Activated CD4-positive, alpha-beta T cell treated with anti-CD3 and anti-CD28 coated beads, Interleukin-2, amount 10 ng/mL, durations not matched to agents 24 days and 14 days (primary cell): ENCODE results near the gene PSME3IP1. TPM values are rescaled to one million over a fixed set of nuclear protein-coding genes. Genes with fewer than 3 reads are reported as not detected.
A peak's percentile ranks its signal among the peaks of the same experiment; 100 is the strongest.

ENCODE experiments used
- DNase-seq: peaks from one replicate; pipeline ENCODE4 v3.0.0; 2022
- H3K27ac Mint-ChIP-seq: one replicate; pipeline ENCODE4 v1.8.0; 2022; ENCODE audit warnings: mild to moderate bottlenecking, mixed read lengths
- H3K27me3 Mint-ChIP-seq: one replicate; pipeline ENCODE4 v1.8.0; 2022; ENCODE audit warnings: mixed read lengths
- H3K36me3 Mint-ChIP-seq: one replicate; pipeline ENCODE4 v1.8.0; 2022; ENCODE audit warnings: low read depth, mild to moderate bottlenecking, mixed read lengths
- H3K4me1 Mint-ChIP-seq: one replicate; pipeline ENCODE4 v1.8.0; 2021; ENCODE audit warnings: mixed read lengths
- H3K4me3 Mint-ChIP-seq: one replicate; pipeline ENCODE4 v1.8.0; 2022; ENCODE audit warnings: mild to moderate bottlenecking, moderate library complexity, mixed read lengths
- H3K9me3 Mint-ChIP-seq: one replicate; pipeline ENCODE4 v1.8.0; 2021; ENCODE audit warnings: mixed read lengths
- intact Hi-C: fragments of 100-400 bp; cut with micrococcal nuclease; formaldehyde crosslinking; loops from one replicate; pipeline ENCODE4 v1.15.1; 2023
- total RNA-seq: library from RNA; stranded (reverse); gene quantifications from 2 replicates; pipeline ENCODE4 v1.2.3, GENCODE V29; 2022

The PSME3IP1 gene
- total RNA-seq, 1 donor from 2014 or later = 130 TPM

GRCh38 chr16:57140931-57141668 lies 44.7 kb downstream of the PSME3IP1 start:
- Mint-ChIP-seq H3K36me3 (peaks cover 3% of the 10 kb centered on the region), H3K4me3 (no peak overlapping the region), H3K27ac (peak overlapping the region; percentile 92), H3K4me1 (peaks cover 24% of the 10 kb centered on the region), H3K9me3 (no peaks in the 10 kb centered on the region), H3K27me3 (no peaks in the 10 kb centered on the region)
- intact Hi-C loops = no loop called here
- DNase-seq = no peak

- Mint-ChIP-seq H3K27ac (no peak overlapping the region), H3K4me1 (peaks cover 47% of the 10 kb centered on the region), H3K36me3 (peaks cover 3% of the 10 kb centered on the region), H3K4me3 (no peak overlapping the region), H3K9me3 (no peaks in the 10 kb centered on the region), H3K27me3 (no peaks in the 10 kb centered on the region)
- intact Hi-C loops = no loop called here
- DNase-seq = no peak
These were observed 47.4 kb downstream of the PSME3IP1 start for GRCh38 chr16:57138281-57138935.

GRCh38 chr16:57137566-57138273 lies 48.1 kb downstream of the PSME3IP1 start:
- Mint-ChIP-seq H3K4me1 (peaks cover 46% of the 10 kb centered on the region), H3K27me3 (no peaks in the 10 kb centered on the region), H3K27ac (no peak overlapping the region), H3K9me3 (no peaks in the 10 kb centered on the region), H3K4me3 (no peak overlapping the region), H3K36me3 (peaks cover 3% of the 10 kb centered on the region)
- intact Hi-C loops = no loop called here
- DNase-seq = no peak

- DNase-seq = no peak
- intact Hi-C loops = no loop called here
- Mint-ChIP-seq H3K27ac (no peak overlapping the region), H3K4me1 (peaks cover 43% of the 10 kb centered on the region), H3K36me3 (peaks cover 1% of the 10 kb centered on the region), H3K27me3 (no peaks in the 10 kb centered on the region), H3K4me3 (no peak overlapping the region), H3K9me3 (no peaks in the 10 kb centered on the region)
These were observed 48.8 kb downstream of the PSME3IP1 start for GRCh38 chr16:57137043-57137442.

- intact Hi-C loops = no loop called here
- Mint-ChIP-seq H3K36me3 (no peaks in the 10 kb centered on the region), H3K4me1 (peaks cover 42% of the 10 kb centered on the region), H3K4me3 (peak overlapping the region; percentile 75), H3K27me3 (no peaks in the 10 kb centered on the region), H3K27ac (peak overlapping the region; percentile 87), H3K9me3 (no peaks in the 10 kb centered on the region)
- DNase-seq = peak; percentile 78
These were observed 50.9 kb downstream of the PSME3IP1 start for GRCh38 chr16:57134982-57135381.

GRCh38 chr16:57133886-57134285 lies 52.0 kb downstream of the PSME3IP1 start:
- no peaks in the 10 kb centered on the region for H3K27me3 Mint-ChIP-seq
- H3K27ac Mint-ChIP-seq = peak overlapping the region; percentile 87
- H3K4me3 Mint-ChIP-seq = no peak overlapping the region
- intact Hi-C loops = no loop called here
- H3K36me3 Mint-ChIP-seq = no peaks in the 10 kb centered on the region
- H3K4me1 Mint-ChIP-seq = peaks cover 47% of the 10 kb centered on the region
- no peak for DNase-seq
- H3K9me3 Mint-ChIP-seq = no peaks in the 10 kb centered on the region

- intact Hi-C loops = no loop called here
- no peak overlapping the region for H3K4me3 Mint-ChIP-seq
- DNase-seq = no peak
- no peak overlapping the region for H3K27ac Mint-ChIP-seq
- peaks cover 52% of the 10 kb centered on the region for H3K4me1 Mint-ChIP-seq
- no peaks in the 10 kb centered on the region for H3K9me3 Mint-ChIP-seq
- H3K27me3 Mint-ChIP-seq = no peaks in the 10 kb centered on the region
- H3K36me3 Mint-ChIP-seq = no peaks in the 10 kb centered on the region
These were observed 52.8 kb downstream of the PSME3IP1 start for GRCh38 chr16:57133031-57133430.

- intact Hi-C loops = no loop called here
- H3K36me3 Mint-ChIP-seq = no peaks in the 10 kb centered on the region
- peaks cover 57% of the 10 kb centered on the region for H3K4me1 Mint-ChIP-seq
- H3K4me3 Mint-ChIP-seq = no peak overlapping the region
- no peaks in the 10 kb centered on the region for H3K9me3 Mint-ChIP-seq
- no peaks in the 10 kb centered on the region for H3K27me3 Mint-ChIP-seq
- peak overlapping the region; percentile 53 for H3K27ac Mint-ChIP-seq
- no peak for DNase-seq
These were observed 53.4 kb downstream of the PSME3IP1 start for GRCh38 chr16:57132470-57132869.

GRCh38 chr16:57131351-57131970 lies 54.4 kb downstream of the PSME3IP1 start:
- no peaks in the 10 kb centered on the region for H3K36me3 Mint-ChIP-seq
- DNase-seq = no peak
- no peak overlapping the region for H3K27ac Mint-ChIP-seq
- no peaks in the 10 kb centered on the region for H3K9me3 Mint-ChIP-seq
- peaks cover 66% of the 10 kb centered on the region for H3K4me1 Mint-ChIP-seq
- intact Hi-C loops = no loop called here
- no peaks in the 10 kb centered on the region for H3K27me3 Mint-ChIP-seq
- no peak overlapping the region for H3K4me3 Mint-ChIP-seq

- no peak overlapping the region for H3K27ac Mint-ChIP-seq
- no peaks in the 10 kb centered on the region for H3K27me3 Mint-ChIP-seq
- no peaks in the 10 kb centered on the region for H3K36me3 Mint-ChIP-seq
- H3K4me3 Mint-ChIP-seq = no peak overlapping the region
- H3K9me3 Mint-ChIP-seq = no peaks in the 10 kb centered on the region
- DNase-seq = no peak
- H3K4me1 Mint-ChIP-seq = peaks cover 66% of the 10 kb centered on the region
- intact Hi-C loops = no loop called here
These were observed 54.9 kb downstream of the PSME3IP1 start for GRCh38 chr16:57130950-57131321.

GRCh38 chr16:57128771-57129389 lies 57.0 kb downstream of the PSME3IP1 start:
- H3K4me3 Mint-ChIP-seq = peak overlapping the region; percentile 52
- peaks cover 58% of the 10 kb centered on the region for H3K4me1 Mint-ChIP-seq
- intact Hi-C loops = loop anchor here (5.0 kb wide), 1 partner anchor 37 kb away; the partner anchor contains the start of gene CPNE2
- H3K27ac Mint-ChIP-seq = peak overlapping the region; percentile 86
- DNase-seq = peak; percentile 78
- no peaks in the 10 kb centered on the region for H3K9me3 Mint-ChIP-seq
- H3K36me3 Mint-ChIP-seq = no peaks in the 10 kb centered on the region
- no peaks in the 10 kb centered on the region for H3K27me3 Mint-ChIP-seq

- Mint-ChIP-seq H3K9me3 (no peaks in the 10 kb centered on the region), H3K4me3 (no peak overlapping the region), H3K36me3 (no peaks in the 10 kb centered on the region), H3K27ac (peak overlapping the region; percentile 57), H3K4me1 (peaks cover 59% of the 10 kb centered on the region), H3K27me3 (no peaks in the 10 kb centered on the region)
- no peak for DNase-seq
- intact Hi-C loops = loop anchor here (5.0 kb wide), 1 partner anchor 36 kb away; the partner anchor contains the start of gene CPNE2
These were observed 58.0 kb downstream of the PSME3IP1 start for GRCh38 chr16:57127836-57128235.

- Mint-ChIP-seq H3K36me3 (no peaks in the 10 kb centered on the region), H3K4me1 (peaks cover 56% of the 10 kb centered on the region), H3K4me3 (no peak overlapping the region), H3K27ac (peak overlapping the region; percentile 2), H3K9me3 (no peaks in the 10 kb centered on the region), H3K27me3 (no peaks in the 10 kb centered on the region)
- intact Hi-C loops = loop anchor here (5.0 kb wide), 1 partner anchor 35 kb away; the partner anchor contains the start of gene CPNE2
- no peak for DNase-seq
These were observed 58.6 kb downstream of the PSME3IP1 start for GRCh38 chr16:57127037-57127763.
